ENCODE measurements around the gene GPX4.

- peak; percentile 95 for TF ChIP-seq POLR2AphosphoS5 (IDR thresholded peaks at IDR 0.05; ENCODE audit: low read depth, low read length)
- TF ChIP-seq REST (IDR thresholded peaks at IDR 0.05; ENCODE audit: insufficient read depth in 1 of 2, low read depth in 2 of 2, low read length in 2 of 2), result no peak
Measured at GRCh38 chr19:1103708-1104310, at the start of gene GPX4.
